ENCODE data around the gene CYFIP2. TPM values are rescaled to one million over a fixed set of nuclear protein-coding genes. Genes with fewer than 3 reads are reported as not detected.

CYFIP2 gene
- total and polyA plus RNA-seq, 12 donors, result 20.3 to 50.8 (median 31.1) TPM

DNA sequence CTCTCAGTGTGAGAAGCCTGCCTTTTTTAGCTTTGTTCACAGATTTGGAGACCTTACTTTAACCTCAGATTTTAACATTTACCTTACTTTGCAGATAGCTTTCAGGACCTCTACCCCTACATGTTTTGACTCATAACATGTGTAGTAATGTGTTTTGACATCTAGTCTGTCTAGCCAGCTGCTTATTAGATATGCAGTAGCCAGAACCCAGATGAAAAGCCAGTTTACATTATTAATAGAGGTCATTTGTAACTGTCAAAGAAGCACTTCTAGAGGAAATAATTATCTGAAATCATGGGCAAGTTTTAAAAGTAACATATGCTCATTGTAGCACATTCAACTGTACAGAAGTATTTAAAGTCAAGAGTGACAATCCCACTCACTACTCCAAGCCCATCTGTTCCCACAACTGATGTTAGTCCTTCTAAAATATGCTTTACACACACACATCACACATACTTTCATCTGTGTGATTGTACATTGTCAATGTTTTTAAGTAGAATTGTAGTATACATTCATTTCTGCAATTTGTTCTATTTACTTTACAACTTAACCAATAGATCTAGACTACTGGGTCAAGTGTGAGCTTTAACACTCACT lies 122.3 kb downstream of the CYFIP2 start:
- TF ChIP-seq, protein P1, sequence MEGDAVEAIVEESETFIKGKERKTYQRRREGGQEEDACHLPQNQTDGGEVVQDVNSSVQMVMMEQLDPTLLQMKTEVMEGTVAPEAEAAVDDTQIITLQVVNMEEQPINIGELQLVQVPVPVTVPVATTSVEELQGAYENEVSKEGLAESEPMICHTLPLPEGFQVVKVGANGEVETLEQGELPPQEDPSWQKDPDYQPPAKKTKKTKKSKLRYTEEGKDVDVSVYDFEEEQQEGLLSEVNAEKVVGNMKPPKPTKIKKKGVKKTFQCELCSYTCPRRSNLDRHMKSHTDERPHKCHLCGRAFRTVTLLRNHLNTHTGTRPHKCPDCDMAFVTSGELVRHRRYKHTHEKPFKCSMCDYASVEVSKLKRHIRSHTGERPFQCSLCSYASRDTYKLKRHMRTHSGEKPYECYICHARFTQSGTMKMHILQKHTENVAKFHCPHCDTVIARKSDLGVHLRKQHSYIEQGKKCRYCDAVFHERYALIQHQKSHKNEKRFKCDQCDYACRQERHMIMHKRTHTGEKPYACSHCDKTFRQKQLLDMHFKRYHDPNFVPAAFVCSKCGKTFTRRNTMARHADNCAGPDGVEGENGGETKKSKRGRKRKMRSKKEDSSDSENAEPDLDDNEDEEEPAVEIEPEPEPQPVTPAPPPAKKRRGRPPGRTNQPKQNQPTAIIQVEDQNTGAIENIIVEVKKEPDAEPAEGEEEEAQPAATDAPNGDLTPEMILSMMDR (IDR thresholded peaks at IDR 0.05), result no peak
- intact Hi-C loops (cut with DNase I), result no loop called here

DNA sequence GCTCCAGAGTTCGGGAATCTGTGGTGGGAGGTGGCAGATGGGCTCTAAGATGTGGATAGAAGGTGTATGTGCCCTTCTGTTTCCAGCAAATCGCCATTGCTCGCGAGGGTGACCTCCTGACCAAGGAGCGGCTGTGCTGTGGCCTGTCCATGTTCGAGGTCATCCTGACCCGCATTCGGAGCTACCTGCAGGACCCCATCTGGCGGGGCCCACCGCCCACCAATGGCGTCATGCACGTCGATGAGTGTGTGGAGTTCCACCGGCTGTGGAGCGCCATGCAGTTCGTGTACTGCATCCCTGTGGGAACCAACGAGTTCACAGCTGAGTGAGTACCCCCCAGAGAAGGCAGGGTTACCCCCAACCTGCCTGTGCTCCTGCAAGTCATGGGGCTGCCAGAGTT lies 123.2 kb downstream of the CYFIP2 start:
- H3K27ac ChIP-seq, result no peak overlapping the region
- H3K36me3 ChIP-seq, result peaks cover 0 to 69% (median 0%) of the 10 kb centered on the region in 9 donors
- DNase-seq (no peak), ATAC-seq (no peak)
- TF ChIP-seq, protein P1 (IDR thresholded peaks at IDR 0.05), result no peak
- H3K4me1 ChIP-seq, result peaks cover 0 to 38% (median 19%) of the 10 kb centered on the region in 9 donors
- no peaks in the 10 kb centered on the region for H3K9me3 ChIP-seq
- WGBS, 2 donors, result 97 to 98% methylated on average over 17 of the region's 17 CpGs
- no peak overlapping the region for H3K4me3 ChIP-seq
- intact Hi-C loops (cut with DNase I), result no loop called here
- no peaks in the 10 kb centered on the region for H3K27me3 ChIP-seq

More for the DNA sequence above, 122.3 kb downstream of the CYFIP2 start:
- no peaks in the 10 kb centered on the region for H3K9me3 ChIP-seq
- peak overlapping the region in 7 of 10 donors; percentile 8 to 82 (median 77) for H3K27ac ChIP-seq
- H3K27me3 ChIP-seq, result no peaks in the 10 kb centered on the region
- ATAC-seq, result no peak
- H3K4me3 ChIP-seq, result no peak overlapping the region
- H3K4me1 ChIP-seq, result peaks cover 0 to 47% (median 22%) of the 10 kb centered on the region in 9 donors
- no peak for DNase-seq
- H3K36me3 ChIP-seq, result peaks cover 0 to 72% (median 0%) of the 10 kb centered on the region in 9 donors

DNA sequence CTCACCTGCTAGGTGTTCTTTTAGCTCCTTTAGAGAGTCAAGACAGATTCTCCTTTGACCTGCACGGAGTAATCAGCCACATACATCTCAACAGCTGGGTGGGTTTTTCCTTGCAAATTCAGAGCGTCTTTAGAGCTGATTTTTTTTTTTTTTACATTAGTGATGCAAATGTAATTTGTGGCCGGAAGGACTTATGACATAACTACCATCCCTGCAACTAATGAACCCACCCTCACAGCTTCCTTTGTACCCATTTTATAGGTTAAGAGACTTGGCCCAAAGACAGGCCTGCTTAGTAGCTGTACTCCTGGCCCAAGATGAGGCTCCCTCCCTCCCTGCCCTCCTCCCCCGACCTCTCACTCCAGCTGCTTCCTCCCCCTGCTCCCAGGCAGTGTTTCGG lies 124.2 kb downstream of the CYFIP2 start:
- intact Hi-C loops (cut with DNase I), result no loop called here
- peaks cover 0 to 28% (median 16%) of the 10 kb centered on the region in 9 donors for H3K4me1 ChIP-seq
- no peak overlapping the region for H3K4me3 ChIP-seq
- DNase-seq, result no peak
- 63 to 76% methylated on average over 5 of the region's 5 CpGs for WGBS, 2 donors
- no peak for ATAC-seq
- peaks cover 0 to 59% (median 0%) of the 10 kb centered on the region in 9 donors for H3K36me3 ChIP-seq
- H3K27me3 ChIP-seq, result no peaks in the 10 kb centered on the region
- no peak overlapping the region for H3K27ac ChIP-seq
- H3K9me3 ChIP-seq, result no peaks in the 10 kb centered on the region
- TF ChIP-seq, protein P1 (IDR thresholded peaks at IDR 0.05), result no peak

DNA sequence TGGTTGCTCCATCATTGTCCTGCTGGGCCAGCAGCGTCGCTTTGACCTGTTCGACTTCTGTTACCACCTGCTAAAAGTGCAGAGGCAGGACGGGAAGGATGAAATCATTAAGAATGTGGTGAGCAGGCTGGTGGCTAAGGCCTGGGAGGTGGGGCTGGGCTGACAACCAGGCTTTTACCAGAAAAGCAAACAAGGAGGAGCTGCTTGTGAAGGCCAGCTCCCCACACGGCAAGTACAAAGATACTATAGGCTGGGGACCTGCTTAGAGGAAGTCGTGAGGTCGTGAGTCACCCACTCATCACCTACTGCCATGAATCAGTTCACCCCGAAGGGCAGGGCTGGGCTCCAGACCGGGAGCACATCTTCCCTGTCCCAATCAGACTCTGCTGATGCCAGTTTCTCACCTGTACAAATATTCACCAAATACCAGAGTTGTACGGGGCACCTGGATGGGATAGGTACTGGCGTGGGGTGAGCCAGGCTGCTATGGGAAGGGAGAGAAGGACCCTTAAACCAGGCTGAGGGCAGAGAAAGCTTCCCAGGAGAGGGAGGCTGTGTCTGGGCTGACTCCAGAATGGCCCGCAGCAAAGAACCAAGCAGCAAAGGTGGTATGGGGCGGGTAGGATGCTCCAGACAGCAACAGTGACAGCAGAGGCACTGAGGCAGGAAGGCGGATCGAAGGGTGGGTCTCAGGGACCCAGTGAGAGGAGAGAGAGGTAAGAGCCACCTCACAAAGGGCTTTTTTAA lies 124.8 kb downstream of the CYFIP2 start:
- no peaks in the 10 kb centered on the region for H3K9me3 ChIP-seq
- no peak for DNase-seq
- peaks cover 0 to 22% (median 12%) of the 10 kb centered on the region in 9 donors for H3K4me1 ChIP-seq
- 69 to 76% methylated on average over 15 of the region's 15 CpGs for WGBS, 2 donors
- peak in 1 of 8 donors; percentile 8 for ATAC-seq
- H3K36me3 ChIP-seq, result peaks cover 0 to 53% (median 0%) of the 10 kb centered on the region in 9 donors
- no peak overlapping the region for H3K4me3 ChIP-seq
- TF ChIP-seq, protein P1 (IDR thresholded peaks at IDR 0.05), result no peak
- intact Hi-C loops (cut with DNase I), result no loop called here
- H3K27ac ChIP-seq, result no peak overlapping the region
- no peaks in the 10 kb centered on the region for H3K27me3 ChIP-seq

All from heart right ventricle (tissue), 16 donors.